Germinal center (tissue), 1 donor: ENCODE measurements around the gene CNST.
"Not testable (repeated sequence)": the region's sequence is repeated elsewhere in the genome, so short reads cannot be mapped to it uniquely, and the experiment has no call there.

Experiments used
- DNase-seq: peaks from one replicate; pipeline ENCODE4 v3.0.0; 2012; ENCODE audit warnings: mixed read lengths, low spot score

Gene CNST

GRCh38 chr1:246709835-246710234, 143.6 kb downstream of the CNST start:
- no peak for DNase-seq

DNA sequence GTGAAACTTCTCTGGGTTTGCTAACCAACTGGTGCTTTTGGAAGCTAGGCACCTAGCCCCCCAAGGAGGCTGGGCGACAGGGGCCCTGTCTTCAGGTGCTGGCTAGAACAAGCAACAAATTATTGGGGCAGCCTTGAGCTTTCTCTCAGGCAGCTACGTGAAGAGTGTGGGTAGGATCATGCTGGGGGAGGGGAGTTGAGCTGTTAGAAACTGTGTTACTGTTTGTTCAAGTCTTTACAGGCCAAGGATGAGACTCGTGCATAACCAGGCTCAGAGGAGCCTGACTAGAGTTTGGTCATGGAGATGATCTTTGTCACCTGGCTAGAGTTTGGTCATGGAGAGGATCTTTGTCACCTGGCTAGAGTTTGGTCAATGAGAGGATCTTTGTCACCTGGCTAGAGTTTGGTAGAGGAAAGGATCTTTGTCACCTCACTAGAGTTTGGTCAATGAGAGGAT, 145.3 kb downstream of the CNST start:
- DNase-seq: no peak

GRCh38 chr1:246712428-246712827, 146.2 kb downstream of the CNST start:
- DNase-seq: not testable (repeated sequence)
